Coronary artery (tissue), 2 donors: ENCODE results near the gene APBA1.

Source experiments
- DNase-seq: peaks from one replicate; pipeline ENCODE4 v3.0.0-alpha.2; 2017; ENCODE audit warnings: low spot score
- H3K27ac ChIP-seq, 2 donors: fragments of 200-600 bp; sonication (generic); one replicate each; pipeline ENCODE4 v1.5.1; 2016 to 2019
- H3K4me3 ChIP-seq: fragments of 200-600 bp; sonication (generic); 2 replicates; pipeline ENCODE4 v1.5.1; 2016; ENCODE audit warnings: mild to moderate bottlenecking, moderate library complexity
- TF ChIP-seq, protein P1 (sequence below): fragments of 200-600 bp; sonication (generic); IDR thresholded peaks from one replicate; pipeline ENCODE4 v1.5.1; 2019; ENCODE audit warnings: antibody characterized with exemption

Gene APBA1

DNA sequence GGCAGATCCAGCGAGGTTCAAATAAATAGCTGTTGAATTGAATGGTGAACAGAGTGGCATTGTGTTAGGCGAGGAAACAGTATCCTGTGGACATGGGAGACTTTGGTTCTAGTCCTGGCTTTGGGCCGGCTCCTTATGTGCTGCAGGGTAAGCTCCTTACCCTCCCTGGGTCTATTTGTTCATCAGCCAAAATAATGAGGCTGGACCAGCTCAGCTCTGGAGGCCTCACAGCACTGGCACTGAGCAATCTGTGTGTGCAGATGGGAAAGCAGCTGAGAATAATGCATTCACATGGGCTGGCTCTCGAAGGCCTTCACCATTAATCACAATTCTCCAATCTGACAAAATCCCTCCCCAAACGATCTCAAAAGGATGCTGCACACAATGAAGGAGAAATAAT lies 81.9 kb downstream of the APBA1 start:
- TF ChIP-seq, protein P1, sequence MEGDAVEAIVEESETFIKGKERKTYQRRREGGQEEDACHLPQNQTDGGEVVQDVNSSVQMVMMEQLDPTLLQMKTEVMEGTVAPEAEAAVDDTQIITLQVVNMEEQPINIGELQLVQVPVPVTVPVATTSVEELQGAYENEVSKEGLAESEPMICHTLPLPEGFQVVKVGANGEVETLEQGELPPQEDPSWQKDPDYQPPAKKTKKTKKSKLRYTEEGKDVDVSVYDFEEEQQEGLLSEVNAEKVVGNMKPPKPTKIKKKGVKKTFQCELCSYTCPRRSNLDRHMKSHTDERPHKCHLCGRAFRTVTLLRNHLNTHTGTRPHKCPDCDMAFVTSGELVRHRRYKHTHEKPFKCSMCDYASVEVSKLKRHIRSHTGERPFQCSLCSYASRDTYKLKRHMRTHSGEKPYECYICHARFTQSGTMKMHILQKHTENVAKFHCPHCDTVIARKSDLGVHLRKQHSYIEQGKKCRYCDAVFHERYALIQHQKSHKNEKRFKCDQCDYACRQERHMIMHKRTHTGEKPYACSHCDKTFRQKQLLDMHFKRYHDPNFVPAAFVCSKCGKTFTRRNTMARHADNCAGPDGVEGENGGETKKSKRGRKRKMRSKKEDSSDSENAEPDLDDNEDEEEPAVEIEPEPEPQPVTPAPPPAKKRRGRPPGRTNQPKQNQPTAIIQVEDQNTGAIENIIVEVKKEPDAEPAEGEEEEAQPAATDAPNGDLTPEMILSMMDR, result no peak
- DNase-seq, result no peak
- no peak overlapping the region for H3K4me3 ChIP-seq
- H3K27ac ChIP-seq, result no peak overlapping the region

DNA sequence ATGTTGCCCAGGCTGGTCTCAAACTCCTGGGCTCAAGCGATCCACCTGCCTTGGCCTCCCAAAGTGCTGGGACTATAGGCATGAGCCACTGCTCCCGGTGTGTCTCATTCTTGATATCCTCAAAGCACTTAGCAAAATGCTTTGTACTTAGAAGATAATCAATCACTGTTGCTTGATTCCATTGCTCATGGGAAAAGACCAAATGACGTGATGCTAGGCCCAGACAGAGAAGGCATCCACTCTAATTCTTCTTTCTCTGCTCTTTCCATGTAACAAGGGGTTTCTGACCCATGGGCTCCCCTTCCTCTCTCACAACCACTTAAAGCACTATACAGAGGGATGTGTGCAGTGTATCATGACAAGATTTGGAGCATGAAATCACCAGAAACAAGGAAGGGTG lies 83.0 kb downstream of the APBA1 start:
- no peak for DNase-seq
- Histone ChIP-seq H3K4me3 (no peak overlapping the region), H3K27ac (no peak overlapping the region)
- TF ChIP-seq, protein P1, result no peak

DNA sequence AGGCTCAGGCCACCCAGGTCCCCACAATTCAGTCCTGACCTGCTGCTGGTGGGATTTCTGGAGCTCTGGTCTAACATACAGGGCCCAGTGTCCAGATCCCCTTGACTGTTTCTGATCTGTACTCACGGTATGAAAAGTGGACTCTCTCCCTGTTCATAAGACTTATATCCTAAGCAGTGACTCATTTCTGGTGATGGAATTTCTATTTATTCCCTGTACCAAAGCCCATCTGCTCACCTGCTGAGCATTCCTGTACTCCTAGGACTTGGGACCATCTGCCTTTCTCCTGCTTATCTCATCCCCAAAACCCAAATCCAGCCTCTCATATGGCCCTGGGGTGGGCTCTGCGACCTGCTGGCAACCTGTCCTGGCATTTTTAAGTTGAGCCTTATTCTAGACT lies 86.6 kb downstream of the APBA1 start:
- no peak for DNase-seq
- Histone ChIP-seq H3K27ac (no peak overlapping the region), H3K4me3 (no peak overlapping the region)
- TF ChIP-seq, protein P1, result no peak

DNA sequence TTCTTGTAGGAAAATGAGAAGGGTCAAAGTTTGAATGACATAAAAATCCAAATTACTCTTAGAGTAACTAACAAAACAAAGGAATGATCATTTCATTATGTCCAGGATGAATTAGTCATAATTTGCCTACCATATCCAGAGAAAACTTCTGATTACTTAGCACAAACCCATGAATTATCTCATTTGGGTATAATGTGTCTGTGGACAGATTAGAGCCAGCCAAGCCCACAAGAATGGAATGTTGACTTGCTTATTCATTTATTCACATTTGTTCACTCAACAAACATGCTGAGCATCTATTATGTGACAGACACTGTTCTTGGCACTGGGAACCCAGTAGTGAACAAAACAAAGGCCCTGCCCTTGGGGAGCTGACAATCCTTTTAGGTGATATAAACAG lies 87.4 kb downstream of the APBA1 start:
- DNase-seq, result no peak
- TF ChIP-seq, protein P1, result no peak
- Histone ChIP-seq H3K27ac (no peak overlapping the region), H3K4me3 (no peak overlapping the region)

DNA sequence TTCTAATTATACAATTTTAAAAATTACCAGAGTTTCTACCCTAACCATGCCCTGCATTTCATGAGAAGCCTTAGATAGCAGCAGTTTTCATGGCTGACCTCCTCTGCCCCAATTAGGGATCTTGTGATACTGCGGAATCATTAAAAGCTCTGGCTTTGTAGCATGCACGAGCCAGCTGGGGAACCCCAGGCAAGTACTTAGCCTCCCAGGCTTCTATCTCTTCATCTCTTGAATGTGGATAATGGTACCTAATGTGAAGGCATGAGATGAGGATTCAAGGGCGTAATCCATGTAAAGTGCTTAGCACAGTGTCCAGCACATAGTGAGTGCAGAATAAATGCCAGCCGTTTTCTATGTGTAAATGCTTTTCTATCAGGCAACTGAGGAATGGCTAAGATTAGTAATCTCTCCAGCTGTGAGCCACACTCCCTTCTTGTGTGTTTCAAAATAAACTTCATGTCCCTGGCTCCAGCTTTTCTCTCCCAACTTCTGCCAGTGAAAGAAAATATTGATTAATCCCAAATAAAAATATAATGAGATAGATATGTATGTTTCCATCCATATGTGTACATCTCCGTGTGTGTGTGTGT lies 88.4 kb downstream of the APBA1 start:
- TF ChIP-seq, protein P1, result no peak
- Histone ChIP-seq H3K27ac (no peak overlapping the region), H3K4me3 (no peak overlapping the region)
- no peak for DNase-seq

DNA sequence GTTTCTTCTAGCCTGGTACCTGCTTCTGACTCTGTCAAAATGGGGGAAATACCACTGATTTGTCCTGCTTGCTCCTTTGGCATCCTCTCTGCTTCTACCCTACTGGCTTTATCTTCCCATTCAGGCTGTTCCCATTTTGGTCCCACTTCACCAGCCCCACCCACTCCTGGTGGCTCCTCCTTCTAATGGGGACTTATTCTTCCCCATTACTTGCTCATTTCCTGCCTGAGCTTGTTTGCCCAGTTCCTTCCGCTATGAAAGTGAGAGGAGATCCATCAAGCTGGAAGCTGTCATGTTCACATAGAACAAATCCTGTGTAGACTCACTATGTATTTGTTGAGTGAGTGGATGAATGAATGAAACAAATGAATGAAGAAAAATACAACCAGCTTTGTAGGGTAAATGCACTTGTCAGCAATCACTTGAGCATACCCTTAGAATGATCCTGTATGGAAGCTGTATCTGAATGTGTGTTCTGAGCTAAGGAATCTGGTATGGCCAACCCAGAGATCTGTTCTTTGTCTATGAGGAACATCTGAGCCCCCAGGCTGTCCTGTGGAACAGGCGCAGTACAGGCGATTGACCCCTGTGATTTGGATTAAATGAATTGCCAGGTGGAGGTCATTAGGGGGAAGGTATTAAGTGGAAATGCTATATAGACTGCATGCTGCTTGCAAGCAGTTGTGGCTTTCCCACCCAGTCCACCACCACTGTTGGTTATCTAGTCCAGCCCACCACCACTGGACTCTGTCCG lies 89.5 kb downstream of the APBA1 start:
- no peak overlapping the region for H3K4me3 ChIP-seq
- no peak for DNase-seq
- no peak overlapping the region for H3K27ac ChIP-seq
- TF ChIP-seq, protein P1, result no peak

DNA sequence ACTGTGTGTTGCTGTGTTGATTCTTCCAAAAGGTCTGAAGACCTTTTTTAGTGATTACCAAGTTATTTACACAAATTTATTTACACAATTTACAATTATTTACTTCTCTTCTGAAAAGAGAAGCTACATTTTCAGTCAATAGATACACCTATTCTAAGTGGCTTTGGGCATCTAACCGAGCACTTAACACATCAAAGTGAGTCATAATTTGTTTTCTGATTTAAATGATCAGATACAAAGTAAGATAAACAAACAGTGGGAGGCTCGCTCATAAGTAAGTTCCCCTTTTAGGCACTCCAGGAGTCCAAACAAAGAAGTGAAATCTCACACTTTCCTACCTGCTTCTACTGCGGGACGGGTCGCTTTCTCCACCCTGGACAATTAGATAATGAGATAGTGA lies 90.2 kb downstream of the APBA1 start:
- Histone ChIP-seq H3K4me3 (no peak overlapping the region), H3K27ac (no peak overlapping the region)
- TF ChIP-seq, protein P1, result no peak
- DNase-seq, result no peak
